Esophagus squamous epithelium (tissue), 5 donors: ENCODE measurements around the gene PARD3B. TPM values are rescaled to one million over a fixed set of nuclear protein-coding genes. Genes with fewer than 3 reads are reported as not detected.

Source experiments
- DNase-seq: peaks from one replicate; lab custom pipeline; 2025; lab: John Stamatoyannopoulos, UW
- H3K27ac ChIP-seq, 4 donors: fragments of 200-600 bp; sonication (generic); one replicate each; pipeline ENCODE4 v1.5.1; 2016 to 2019; ENCODE audit warnings: mild to moderate bottlenecking in 1 of 4
- H3K27me3 ChIP-seq, 4 donors: fragments of 200-600 bp; sonication (generic); 1 replicate in 3 of 4; 2 replicates in 1 of 4; pipeline versions ENCODE4 v1.5.1 to v1.6.0; 2017 to 2021; ENCODE audit warnings: antibody characterized with exemption in 1 of 4
- H3K36me3 ChIP-seq, 3 donors: fragments of 200-600 bp; sonication (generic); one replicate each; pipeline ENCODE4 v1.5.1; 2016 to 2019
- H3K4me1 ChIP-seq, 3 donors: fragments of 200-600 bp; sonication (generic); one replicate each; pipeline ENCODE4 v1.5.1; 2017 to 2019
- H3K4me3 ChIP-seq, 4 donors: fragments of 200-600 bp; sonication (generic); 1 replicate in 3 of 4; 2 replicates in 1 of 4; pipeline ENCODE4 v1.5.1; 2016 to 2019; ENCODE audit warnings: mild to moderate bottlenecking in 2 of 4, moderate library complexity in 1 of 4
- H3K9me3 ChIP-seq, 3 donors: fragments of 200-600 bp; sonication (generic); one replicate each; pipeline ENCODE4 v1.5.1; 2016 to 2019
- CTCF ChIP-seq, 6 experiments: fragments of 450-650 bp in 4 of 6; fragments of 200-600 bp in 2 of 6; sonication (generic) in 2 of 6; IDR thresholded peaks; one replicate each; pipeline ENCODE4 v1.5.1; 2016 to 2019; ENCODE audit warnings: antibody characterized with exemption in 6 of 6, mild to moderate bottlenecking in 4 of 6, moderate library complexity in 4 of 6
- POLR2A ChIP-seq, 4 donors: fragments of 450-650 bp; IDR thresholded peaks; one replicate each; pipeline ENCODE4 v1.6.1; 2017; ENCODE audit warnings: antibody characterized with exemption in 4 of 4, mild to moderate bottlenecking in 4 of 4, moderate library complexity in 3 of 4
- WGBS, 2 donors: methylation state at CpG; one replicate each; pipeline ENCODE4 v1.1.5; 2018; 5-methylcytosine and 5-hydroxymethylcytosine counted together
- intact Hi-C: fragments of 100-400 bp; cut with DNase I; formaldehyde crosslinking; loops from one replicate; pipeline ENCODE4 v1.15.0; 2022
- total RNA-seq, 4 donors: library from RNA; depleted of rRNA; stranded (reverse); fragments of >200 nt; gene quantifications; one replicate each; pipeline ENCODE4 v1.1.0, GENCODE V29; 2016
- donor health status: DM: yes; HTN: yes; CAD: no.

Gene PARD3B
- total RNA-seq, 4 donors from 2014 or later: 2.4 to 15.8 (median 4.3) TPM

- WGBS, 2 donors: 94 to 95% methylated on average over 3 of the region's 3 CpGs
- Histone ChIP-seq H3K36me3 (no peaks in the 10 kb centered on the region), H3K9me3 (no peaks in the 10 kb centered on the region), H3K4me3 (no peak overlapping the region), H3K27me3 (no peaks in the 10 kb centered on the region), H3K4me1 (no peaks in the 10 kb centered on the region), H3K27ac (no peak overlapping the region)
- no peak for DNase-seq
- TF ChIP-seq POLR2A (IDR thresholded peaks at IDR 0.05) (no peak), CTCF (IDR thresholded peaks at IDR 0.05) (no peak)
- intact Hi-C loops: no loop called here
Observed at GRCh38 chr2:204964414-204964813, 419.1 kb downstream of the PARD3B start.

GRCh38 chr2:204966245-204966644 is 421.0 kb downstream of the PARD3B start:
- TF ChIP-seq POLR2A (IDR thresholded peaks at IDR 0.05): no peak
- no peak for TF ChIP-seq CTCF (IDR thresholded peaks at IDR 0.05)
- WGBS, 2 donors: 59 to 88% methylated on average over 5 of the region's 5 CpGs
- H3K9me3 ChIP-seq: no peaks in the 10 kb centered on the region
- no peaks in the 10 kb centered on the region for H3K36me3 ChIP-seq
- no peak overlapping the region for H3K4me3 ChIP-seq
- no peaks in the 10 kb centered on the region for H3K27me3 ChIP-seq
- DNase-seq: no peak
- no peak overlapping the region for H3K27ac ChIP-seq
- intact Hi-C loops: no loop called here
- H3K4me1 ChIP-seq: no peaks in the 10 kb centered on the region

- Histone ChIP-seq H3K4me3 (no peak overlapping the region), H3K27ac (no peak overlapping the region), H3K36me3 (no peaks in the 10 kb centered on the region), H3K4me1 (no peaks in the 10 kb centered on the region), H3K27me3 (no peaks in the 10 kb centered on the region), H3K9me3 (no peaks in the 10 kb centered on the region)
- 44 to 74% methylated on average over 7 of the region's 7 CpGs for WGBS, 2 donors
- no peak for DNase-seq
- intact Hi-C loops: no loop called here
- TF ChIP-seq POLR2A (IDR thresholded peaks at IDR 0.05) (no peak), CTCF (IDR thresholded peaks at IDR 0.05) (no peak)
Observed at GRCh38 chr2:204967199-204967960, 422.1 kb downstream of the PARD3B start.

GRCh38 chr2:204971206-204971907 is 426.1 kb downstream of the PARD3B start:
- Histone ChIP-seq H3K36me3 (no peaks in the 10 kb centered on the region), H3K9me3 (no peaks in the 10 kb centered on the region), H3K27me3 (no peaks in the 10 kb centered on the region), H3K4me1 (peaks cover 0 to 5% (median 3%) of the 10 kb centered on the region in 3 donors), H3K4me3 (no peak overlapping the region), H3K27ac (no peak overlapping the region)
- no peak for TF ChIP-seq CTCF (IDR thresholded peaks at IDR 0.05)
- no peak for TF ChIP-seq POLR2A (IDR thresholded peaks at IDR 0.05)
- 64 to 72% methylated on average over 2 of the region's 2 CpGs for WGBS, 2 donors
- intact Hi-C loops: no loop called here
- DNase-seq: no peak

GRCh38 chr2:204972161-204972560 is 426.9 kb downstream of the PARD3B start:
- H3K4me1 ChIP-seq: peaks cover 0 to 5% (median 3%) of the 10 kb centered on the region in 3 donors
- DNase-seq: no peak
- no peaks in the 10 kb centered on the region for H3K36me3 ChIP-seq
- H3K9me3 ChIP-seq: no peaks in the 10 kb centered on the region
- H3K4me3 ChIP-seq: no peak overlapping the region
- no peaks in the 10 kb centered on the region for H3K27me3 ChIP-seq
- no peak for TF ChIP-seq POLR2A (IDR thresholded peaks at IDR 0.05)
- TF ChIP-seq CTCF (IDR thresholded peaks at IDR 0.05): no peak
- intact Hi-C loops: no loop called here
- no peak overlapping the region for H3K27ac ChIP-seq
